Gastroesophageal sphincter (tissue), 4 donors: Measurements from ENCODE around the gene NLRP3. TPM values are rescaled to one million over a fixed set of nuclear protein-coding genes. Genes with fewer than 3 reads are reported as not detected.

Experiments
- ATAC-seq: fragments of 150-250 bp; one replicate; pipeline ENCODE4 v1.9.1; 2016; ENCODE audit warnings: mild to moderate bottlenecking, moderate library complexity
- H3K27ac ChIP-seq, 4 donors: fragments of 200-600 bp; sonication (generic) in 3 of 4; 1 replicate in 3 of 4; 2 replicates in 1 of 4; pipeline ENCODE4 v1.5.1; 2016 to 2019
- H3K27me3 ChIP-seq: fragments of 200-600 bp; sonication (generic); one replicate; pipeline ENCODE4 v1.5.1; 2019
- H3K36me3 ChIP-seq, 2 donors: fragments of 200-600 bp; sonication (generic); one replicate each; pipeline ENCODE4 v1.5.1; 2019; ENCODE audit warnings: control low read depth in 1 of 2
- H3K4me1 ChIP-seq, 3 donors: fragments of 200-600 bp; sonication (generic); 1 replicate in 2 of 3; 2 replicates in 1 of 3; pipeline ENCODE4 v1.5.1; 2016 to 2019; ENCODE audit warnings: control low read depth in 2 of 3
- H3K4me3 ChIP-seq, 2 donors: fragments of 200-600 bp; sonication (generic); one replicate each; pipeline ENCODE4 v1.5.1; 2019; ENCODE audit warnings: mild to moderate bottlenecking in 1 of 2, moderate library complexity in 1 of 2
- H3K9me3 ChIP-seq, 3 donors: fragments of 200-600 bp; sonication (generic); one replicate each; pipeline ENCODE4 v1.5.1; 2017 to 2019; ENCODE audit warnings: control low read depth in 2 of 3
- CTCF ChIP-seq, 4 experiments: fragments of 200-600 bp in 2 of 4; fragments of 450-650 bp in 2 of 4; sonication (generic) in 1 of 4; IDR thresholded peaks; one replicate each; pipeline ENCODE4 v1.5.1; 2017 to 2019; ENCODE audit warnings: antibody characterized with exemption in 4 of 4, mild to moderate bottlenecking in 2 of 4, moderate library complexity in 2 of 4
- EP300 ChIP-seq: sonication (generic); formaldehyde crosslinking; IDR thresholded peaks from one replicate; pipeline ENCODE4 v1.6.1; 2017; ENCODE audit warnings: antibody characterized with exemption, mild to moderate bottlenecking
- POLR2A ChIP-seq, 2 donors: fragments of 450-650 bp; IDR thresholded peaks; one replicate each; pipeline ENCODE4 v1.6.1; 2017; ENCODE audit warnings: antibody characterized with exemption in 2 of 2, mild to moderate bottlenecking in 2 of 2, moderate library complexity in 1 of 2
- POLR2AphosphoS5 ChIP-seq: sonication (generic); formaldehyde crosslinking; IDR thresholded peaks from one replicate; pipeline ENCODE4 v1.6.1; 2017; ENCODE audit warnings: antibody characterized with exemption
- WGBS, 2 donors: methylation state at CpG; one replicate each; pipeline ENCODE4 v1.1.5; 2018; ENCODE audit warnings: low coverage in 1 of 2; 5-methylcytosine and 5-hydroxymethylcytosine counted together
- total RNA-seq, 4 donors: library from RNA; depleted of rRNA; stranded (reverse); fragments of >200 nt; gene quantifications; one replicate each; pipeline ENCODE4 v1.1.0, GENCODE V29; 2016

NLRP3 gene
- total RNA-seq, 4 donors from 2014 or later = 0.66 to 3.7 (median 3.1) TPM

- H3K27ac ChIP-seq = no peak overlapping the region
- no peaks in the 10 kb centered on the region for H3K4me1 ChIP-seq
- WGBS, 2 donors = 68% methylated on average over 11 of the region's 13 CpGs
- no peak overlapping the region for H3K4me3 ChIP-seq
- H3K36me3 ChIP-seq = no peaks in the 10 kb centered on the region
- TF ChIP-seq CTCF (IDR thresholded peaks at IDR 0.05) = no peak
- no peak for TF ChIP-seq POLR2A (IDR thresholded peaks at IDR 0.05)
- no peak for TF ChIP-seq EP300
- TF ChIP-seq POLR2AphosphoS5 = no peak
- no peak for ATAC-seq
- no peaks in the 10 kb centered on the region for H3K27me3 ChIP-seq
- H3K9me3 ChIP-seq = no peaks in the 10 kb centered on the region
Observed at GRCh38 chr1:247411621-247412327, 4.2 kb upstream of the NLRP3 start.

- H3K9me3 ChIP-seq = no peaks in the 10 kb centered on the region
- 69 to 81% methylated on average over 5 of the region's 5 CpGs for WGBS, 2 donors
- ATAC-seq = no peak
- no peak for TF ChIP-seq POLR2A (IDR thresholded peaks at IDR 0.05)
- no peak for TF ChIP-seq CTCF (IDR thresholded peaks at IDR 0.05)
- no peak for TF ChIP-seq POLR2AphosphoS5
- no peak for TF ChIP-seq EP300
- H3K4me1 ChIP-seq = no peaks in the 10 kb centered on the region
- no peaks in the 10 kb centered on the region for H3K27me3 ChIP-seq
- no peak overlapping the region for H3K27ac ChIP-seq
- H3K36me3 ChIP-seq = no peaks in the 10 kb centered on the region
- no peak overlapping the region for H3K4me3 ChIP-seq
Observed at GRCh38 chr1:247417831-247418230, 1.9 kb downstream of the NLRP3 start.

- 90 to 94% methylated on average over 4 to 7 of the region's 9 CpGs for WGBS, 2 donors
- TF ChIP-seq CTCF (IDR thresholded peaks at IDR 0.05) (no peak), EP300 (no peak), POLR2A (IDR thresholded peaks at IDR 0.05) (no peak), POLR2AphosphoS5 (no peak)
- Histone ChIP-seq H3K27me3 (no peaks in the 10 kb centered on the region), H3K4me1 (no peaks in the 10 kb centered on the region), H3K27ac (no peak overlapping the region), H3K36me3 (no peaks in the 10 kb centered on the region), H3K9me3 (no peaks in the 10 kb centered on the region), H3K4me3 (no peak overlapping the region)
- no peak for ATAC-seq
Observed at GRCh38 chr1:247419336-247419735, 3.4 kb downstream of the NLRP3 start.

- Histone ChIP-seq H3K27ac (no peak overlapping the region), H3K4me1 (no peaks in the 10 kb centered on the region), H3K27me3 (no peaks in the 10 kb centered on the region), H3K4me3 (no peak overlapping the region), H3K36me3 (no peaks in the 10 kb centered on the region), H3K9me3 (no peaks in the 10 kb centered on the region)
- no peak for ATAC-seq
- TF ChIP-seq CTCF (IDR thresholded peaks at IDR 0.05) (no peak), POLR2AphosphoS5 (no peak), POLR2A (IDR thresholded peaks at IDR 0.05) (no peak), EP300 (no peak)
- 71 to 92% methylated on average over 2 of the region's 2 CpGs for WGBS, 2 donors
Observed at GRCh38 chr1:247421074-247421473, 5.1 kb downstream of the NLRP3 start.

GRCh38 chr1:247429496-247429895, 13.5 kb downstream of the NLRP3 start:
- H3K27ac ChIP-seq = no peak overlapping the region
- no peaks in the 10 kb centered on the region for H3K4me1 ChIP-seq
- H3K36me3 ChIP-seq = no peaks in the 10 kb centered on the region
- ATAC-seq = no peak
- no peaks in the 10 kb centered on the region for H3K9me3 ChIP-seq
- no peak overlapping the region for H3K4me3 ChIP-seq
- H3K27me3 ChIP-seq = no peaks in the 10 kb centered on the region
- 49 to 63% methylated on average over 1 to 6 of the region's 6 CpGs for WGBS, 2 donors
- TF ChIP-seq EP300 = no peak
- no peak for TF ChIP-seq POLR2AphosphoS5
- TF ChIP-seq CTCF (IDR thresholded peaks at IDR 0.05) = no peak
- no peak for TF ChIP-seq POLR2A (IDR thresholded peaks at IDR 0.05)
